ENCODE data around the gene CSPG4. TPM values are rescaled to one million over a fixed set of nuclear protein-coding genes. Genes with fewer than 3 reads are reported as not detected.
A peak's percentile ranks its signal among the peaks of the same experiment; 100 is the strongest.

The CSPG4 gene
- total and polyA plus RNA-seq, 9 of the 15 experiments (the other 6 are each of a cell fraction or from before 2014, with no cell fraction given): under 0.01 to 0.07 (median 0.04) TPM; not detected in 5

DNA sequence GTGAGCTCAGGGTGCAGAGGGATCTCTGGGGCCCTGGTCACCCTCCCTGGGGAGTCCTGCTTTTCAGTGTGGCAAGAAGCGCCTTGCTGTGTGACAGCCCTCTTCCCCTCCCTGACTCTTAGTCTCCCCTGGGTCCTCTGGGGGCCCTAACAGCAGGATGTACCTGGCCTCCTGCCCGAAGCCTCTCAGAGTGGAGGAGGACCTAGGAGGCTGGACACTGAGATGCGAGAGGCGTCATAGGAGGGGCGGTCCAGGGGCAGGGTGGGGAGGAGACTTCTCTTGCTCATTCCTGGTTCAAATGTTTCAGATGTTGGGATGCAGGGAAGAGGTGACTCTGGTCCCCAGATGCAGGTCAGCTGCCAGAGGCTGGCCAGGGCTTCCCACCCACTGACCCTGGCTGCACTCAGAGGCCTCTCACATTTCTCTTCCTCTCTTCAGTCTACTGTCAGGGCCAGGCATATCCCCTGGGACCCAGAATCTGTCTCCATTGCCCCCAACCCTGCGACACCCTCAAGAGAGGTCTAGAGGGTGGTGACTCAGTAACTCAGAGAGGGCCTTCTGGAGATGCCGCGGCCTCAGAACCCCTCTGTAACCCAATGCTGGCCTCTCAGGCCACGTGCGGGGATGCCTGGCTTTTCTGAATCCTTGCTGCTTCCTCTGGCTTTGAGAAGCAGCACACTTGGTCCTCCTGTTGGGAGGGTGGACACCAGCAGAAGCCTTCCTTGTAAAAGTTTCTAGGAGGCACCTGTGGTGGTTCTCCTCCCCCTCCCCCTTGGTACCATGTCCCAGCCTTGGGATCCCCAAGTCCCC is 39.0 kb downstream of the CSPG4 start (continued):
- TF ChIP-seq ZZZ3 (IDR thresholded peaks at IDR 0.05): no peak
- no peak for TF ChIP-seq NFXL1 (CRISPR knock-in tag; IDR thresholded peaks at IDR 0.05)
- TF ChIP-seq, protein P1, sequence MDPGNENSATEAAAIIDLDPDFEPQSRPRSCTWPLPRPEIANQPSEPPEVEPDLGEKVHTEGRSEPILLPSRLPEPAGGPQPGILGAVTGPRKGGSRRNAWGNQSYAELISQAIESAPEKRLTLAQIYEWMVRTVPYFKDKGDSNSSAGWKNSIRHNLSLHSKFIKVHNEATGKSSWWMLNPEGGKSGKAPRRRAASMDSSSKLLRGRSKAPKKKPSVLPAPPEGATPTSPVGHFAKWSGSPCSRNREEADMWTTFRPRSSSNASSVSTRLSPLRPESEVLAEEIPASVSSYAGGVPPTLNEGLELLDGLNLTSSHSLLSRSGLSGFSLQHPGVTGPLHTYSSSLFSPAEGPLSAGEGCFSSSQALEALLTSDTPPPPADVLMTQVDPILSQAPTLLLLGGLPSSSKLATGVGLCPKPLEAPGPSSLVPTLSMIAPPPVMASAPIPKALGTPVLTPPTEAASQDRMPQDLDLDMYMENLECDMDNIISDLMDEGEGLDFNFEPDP (CRISPR knock-in tag; IDR thresholded peaks at IDR 0.05): no peak
- TF ChIP-seq NFRKB (IDR thresholded peaks at IDR 0.05; ENCODE audit: low read depth): no peak
- no peak for TF ChIP-seq ETV6 (IDR thresholded peaks at IDR 0.05; ENCODE audit: borderline replicate concordance in 1 of 2, low read depth in 2 of 2, low read length in 1 of 2)
- no peak for TF ChIP-seq ETV6 (CRISPR knock-in tag; IDR thresholded peaks at IDR 0.05; ENCODE audit: borderline replicate concordance)

DNA sequence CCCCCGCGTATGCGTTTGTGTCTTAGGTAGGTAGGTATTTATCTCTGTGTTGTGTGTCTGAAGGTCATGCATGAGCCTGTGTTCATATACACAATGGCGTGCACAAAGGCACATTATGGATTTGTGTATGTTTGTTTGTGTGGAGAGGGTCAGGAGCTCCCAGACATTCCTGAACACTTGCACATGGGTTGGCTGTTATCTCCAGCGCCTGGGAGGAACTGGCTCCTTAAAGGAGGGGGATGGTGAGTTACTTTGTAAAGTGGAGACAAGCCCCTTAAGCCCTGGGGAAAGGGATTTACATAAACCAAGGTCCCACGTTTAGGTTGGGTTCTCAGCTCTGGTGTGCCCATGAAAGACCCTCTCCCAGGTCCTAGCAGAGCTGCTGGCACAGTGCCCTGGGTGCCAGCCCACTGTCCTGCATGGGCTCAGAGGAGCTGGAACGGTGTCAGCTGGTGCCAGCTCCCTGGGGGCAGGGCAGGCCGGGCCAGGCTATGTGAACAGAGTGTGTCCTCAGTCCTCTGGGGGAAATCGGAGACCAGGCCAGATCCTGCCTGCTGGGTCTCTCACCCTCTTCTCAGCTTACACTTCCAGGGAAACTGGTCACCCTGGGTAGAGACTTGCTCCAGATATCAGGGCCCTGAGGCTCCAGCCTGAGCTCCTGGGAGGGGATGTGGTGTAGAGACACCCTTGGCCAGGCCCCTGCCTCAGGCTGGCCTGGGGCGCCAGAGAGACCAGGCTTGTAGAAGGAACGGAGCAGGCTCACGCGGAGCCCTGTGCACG is 39.8 kb downstream of the CSPG4 start:
- no TSS peak for BruUV-seq (replicated peaks)
- H3K4me1 ChIP-seq (replicated peaks in 1 of 2; ENCODE audit: control insufficient read depth in 2 of 2, insufficient read depth in 2 of 2, low read length in 2 of 2): peaks cover 10 to 57% of the 10 kb centered on the region in 2 experiments; a peak in 4 of 5 replicates
- no peak overlapping the region for H3K27ac ChIP-seq (ENCODE audit: extremely low read depth, low read depth, low read length)
- FAIRE-seq: peak; percentile 32
- no peaks in the 10 kb centered on the region for H3K79me2 ChIP-seq (ENCODE audit: control insufficient read depth, insufficient read depth, low read length)
- no peak overlapping the region for H2AFZ ChIP-seq (ENCODE audit: low read depth, low read length)
- intact Hi-C loops (cut with micrococcal nuclease) (no loop called here), in situ Hi-C loops (cut with MboI) (loop anchor here (10.0 kb wide), 1 partner anchor 648 kb away; the partner anchor contains the start of gene PPCDC)
- no peak for DNase-seq (ENCODE audit: extremely low read depth in 1 of 4, low spot score in 3 of 4)
- POLR2A ChIA-PET: interaction anchor here (0.5 to 3.2 kb wide), 3 partner anchors 12 to 635 kb away, joined by 3 to 10 read pairs (median 3); partner anchors contain the start of gene SIN3A
- H3K4me2 ChIP-seq (ENCODE audit: insufficient read depth, low read length): no peak overlapping the region
- ATAC-seq: peak; percentile 24
- peaks cover 3% of the 10 kb centered on the region; the same call in 1 of the 2 replicates for H4K20me1 ChIP-seq (replicated peaks; ENCODE audit: control insufficient read depth, insufficient read depth, low read length)
- peak overlapping the region in 1 of 2 experiments; percentile 89; a peak in 2 of 4 replicates for H3K9ac ChIP-seq (ENCODE audit: insufficient read depth in 1 of 2, low read depth in 2 of 2, low read length in 2 of 2)
- 50% methylated on average over 14 of the region's 14 CpGs for WGBS (ENCODE audit: insufficient coverage, low coverage, missing lambda C conversion rate)
- no peak overlapping the region for H3K4me3 ChIP-seq
- H3K27me3 ChIP-seq (ENCODE audit: control insufficient read depth in 2 of 2, insufficient read depth in 2 of 2, low read length in 2 of 2): no peaks in the 10 kb centered on the region
- no peaks in the 10 kb centered on the region for H3K9me3 ChIP-seq (replicated peaks; ENCODE audit: control insufficient read depth, insufficient read depth, low read depth, low read length)
- H3K36me3 ChIP-seq (ENCODE audit: control insufficient read depth, insufficient read depth, low read length): no peaks in the 10 kb centered on the region
- CTCF ChIA-PET (ENCODE audit: low intra/inter-chr PET ratio): no interaction called here
- peaks cover 3% of the 10 kb centered on the region for H3K9me1 ChIP-seq (ENCODE audit: control insufficient read depth, insufficient read depth, low read length)
- TF ChIP-seq NFIC (IDR thresholded peaks at IDR 0.05) (peak; percentile 16; the same call in 1 of the 2 replicates), SRSF3 (IDR thresholded peaks at IDR 0.05; ENCODE audit: insufficient read depth, low read length) (no peak), SPI1 (IDR thresholded peaks at IDR 0.05; ENCODE audit: borderline replicate concordance, low read depth, low read length) (peak; percentile 9; the same call in 1 of the 2 replicates)
